RWPE2 (cell line): Measurements from ENCODE around the gene MPL.

ENCODE experiments used
- ATAC-seq: fragments of 200-7000 bp; cut with Tn5 transposase; 3 replicates; pipeline ENCODE4 v1.9.1; 2021; ENCODE audit warnings: low read depth
- DNase-seq: peaks from one replicate; pipeline ENCODE4 v3.0.0-alpha.2; 2020; ENCODE audit warnings: low spot score
- H3K27ac ChIP-seq: fragments of 450-650 bp; 2 replicates; pipeline ENCODE4 v1.5.1; 2017; ENCODE audit warnings: mild to moderate bottlenecking; ENCODE audit not compliant: poor library complexity, severe bottlenecking
- H3K27me3 ChIP-seq: fragments of 250-450 bp; sonication (Bioruptor Pico); 2 replicates; pipeline ENCODE4 v1.5.1; 2021; ENCODE audit warnings: mild to moderate bottlenecking, moderate library complexity; ENCODE audit not compliant: insufficient read depth, poor library complexity, severe bottlenecking
- H3K36me3 ChIP-seq: fragments of 250-450 bp; sonication (Bioruptor Pico); 2 replicates; pipeline ENCODE4 v1.5.1; 2020; ENCODE audit warnings: low read depth, mild to moderate bottlenecking, moderate library complexity
- H3K4me1 ChIP-seq: fragments of 250-450 bp; sonication (Bioruptor Pico); 2 replicates; pipeline ENCODE4 v1.5.1; 2021; ENCODE audit warnings: mild to moderate bottlenecking, moderate library complexity; ENCODE audit not compliant: insufficient read depth, poor library complexity, severe bottlenecking
- H3K4me3 ChIP-seq: fragments of 250-450 bp; sonication (Bioruptor Pico); 2 replicates; pipeline ENCODE4 v1.5.1; 2021; ENCODE audit warnings: mild to moderate bottlenecking, moderate library complexity; ENCODE audit not compliant: severe bottlenecking
- H3K9me3 ChIP-seq: fragments of 250-450 bp; sonication (Bioruptor Pico); 2 replicates; pipeline ENCODE4 v1.5.1; 2021; ENCODE audit warnings: mild to moderate bottlenecking, moderate library complexity; ENCODE audit not compliant: severe bottlenecking
- TF ChIP-seq, protein P1 (sequence below): fragments of 450-650 bp; IDR thresholded peaks from one replicate; pipeline ENCODE4 v1.5.1; 2017; ENCODE audit warnings: mild to moderate bottlenecking, moderate library complexity; ENCODE audit not compliant: poor library complexity, severe bottlenecking

The MPL gene

DNA sequence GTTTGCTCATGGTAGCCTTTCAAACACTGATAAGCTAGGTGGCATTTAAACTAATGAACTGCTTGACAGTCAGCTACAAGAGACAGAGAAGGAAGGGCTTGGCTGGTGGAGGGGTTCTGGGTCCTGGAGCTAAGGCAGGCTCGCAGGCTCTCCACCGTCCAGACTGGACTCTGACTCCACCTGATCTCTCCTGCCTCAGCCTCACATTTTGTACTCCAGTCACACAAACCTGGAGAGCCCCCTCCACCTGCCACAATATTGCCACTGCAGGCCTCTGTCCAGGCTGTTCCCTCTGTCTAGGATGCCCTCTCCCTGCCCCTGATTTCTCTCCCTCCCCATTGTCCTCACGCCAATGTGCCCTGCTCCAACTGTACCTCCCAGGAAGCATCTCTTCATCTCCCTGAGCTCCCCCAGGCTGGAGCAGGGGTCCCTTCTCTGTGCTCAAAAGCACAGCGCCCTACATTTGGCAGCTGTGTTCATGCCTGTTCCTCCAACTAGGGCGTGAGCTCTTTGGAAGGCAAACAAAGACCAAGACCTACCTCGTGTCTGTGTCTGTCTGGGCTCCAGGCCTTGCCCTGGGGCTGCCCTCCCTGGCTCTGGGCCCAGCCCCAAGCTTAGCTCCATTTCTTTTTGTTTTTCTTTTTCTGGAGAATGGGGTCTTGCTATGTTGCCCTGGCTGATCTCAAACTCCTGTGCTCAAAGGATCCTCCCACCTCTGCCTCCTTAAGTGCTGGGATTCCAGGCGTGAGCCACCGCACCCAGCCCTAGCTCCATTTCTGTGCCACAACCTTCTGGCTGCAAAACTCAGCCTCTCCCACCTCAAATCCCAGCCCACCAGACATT is 33.9 kb upstream of the MPL start:
- Histone ChIP-seq H3K27me3 (no peaks in the 10 kb centered on the region), H3K27ac (no peak overlapping the region), H3K36me3 (no peaks in the 10 kb centered on the region), H3K4me3 (no peak overlapping the region), H3K4me1 (no peaks in the 10 kb centered on the region), H3K9me3 (no peaks in the 10 kb centered on the region)
- DNase-seq (no peak), ATAC-seq (no peak)
- TF ChIP-seq, protein P1, sequence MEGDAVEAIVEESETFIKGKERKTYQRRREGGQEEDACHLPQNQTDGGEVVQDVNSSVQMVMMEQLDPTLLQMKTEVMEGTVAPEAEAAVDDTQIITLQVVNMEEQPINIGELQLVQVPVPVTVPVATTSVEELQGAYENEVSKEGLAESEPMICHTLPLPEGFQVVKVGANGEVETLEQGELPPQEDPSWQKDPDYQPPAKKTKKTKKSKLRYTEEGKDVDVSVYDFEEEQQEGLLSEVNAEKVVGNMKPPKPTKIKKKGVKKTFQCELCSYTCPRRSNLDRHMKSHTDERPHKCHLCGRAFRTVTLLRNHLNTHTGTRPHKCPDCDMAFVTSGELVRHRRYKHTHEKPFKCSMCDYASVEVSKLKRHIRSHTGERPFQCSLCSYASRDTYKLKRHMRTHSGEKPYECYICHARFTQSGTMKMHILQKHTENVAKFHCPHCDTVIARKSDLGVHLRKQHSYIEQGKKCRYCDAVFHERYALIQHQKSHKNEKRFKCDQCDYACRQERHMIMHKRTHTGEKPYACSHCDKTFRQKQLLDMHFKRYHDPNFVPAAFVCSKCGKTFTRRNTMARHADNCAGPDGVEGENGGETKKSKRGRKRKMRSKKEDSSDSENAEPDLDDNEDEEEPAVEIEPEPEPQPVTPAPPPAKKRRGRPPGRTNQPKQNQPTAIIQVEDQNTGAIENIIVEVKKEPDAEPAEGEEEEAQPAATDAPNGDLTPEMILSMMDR = no peak

DNA sequence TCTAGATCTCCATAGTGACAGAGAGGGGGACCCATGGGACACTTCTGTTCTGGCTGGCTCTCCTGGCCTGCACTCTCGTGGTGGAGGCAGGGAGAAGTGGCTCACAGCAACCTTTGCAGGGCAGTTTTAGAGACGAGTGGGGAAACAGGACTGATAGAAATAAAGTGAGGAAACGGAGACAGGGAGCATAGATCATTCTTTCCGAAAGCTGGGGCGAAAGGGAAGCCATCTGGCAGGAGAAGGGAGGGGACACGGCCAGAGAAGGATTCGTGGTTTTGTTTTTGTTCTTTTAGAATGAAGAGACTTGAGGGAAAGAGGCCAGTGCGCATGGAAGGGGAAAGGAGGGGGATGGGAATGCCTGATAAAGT is 33.3 kb upstream of the MPL start:
- ATAC-seq (no peak), DNase-seq (no peak)
- H3K9me3 ChIP-seq = no peaks in the 10 kb centered on the region
- H3K27ac ChIP-seq = no peak overlapping the region
- no peak overlapping the region for H3K4me3 ChIP-seq
- H3K4me1 ChIP-seq = no peaks in the 10 kb centered on the region
- no peaks in the 10 kb centered on the region for H3K27me3 ChIP-seq
- TF ChIP-seq, protein P1 = no peak
- no peaks in the 10 kb centered on the region for H3K36me3 ChIP-seq

DNA sequence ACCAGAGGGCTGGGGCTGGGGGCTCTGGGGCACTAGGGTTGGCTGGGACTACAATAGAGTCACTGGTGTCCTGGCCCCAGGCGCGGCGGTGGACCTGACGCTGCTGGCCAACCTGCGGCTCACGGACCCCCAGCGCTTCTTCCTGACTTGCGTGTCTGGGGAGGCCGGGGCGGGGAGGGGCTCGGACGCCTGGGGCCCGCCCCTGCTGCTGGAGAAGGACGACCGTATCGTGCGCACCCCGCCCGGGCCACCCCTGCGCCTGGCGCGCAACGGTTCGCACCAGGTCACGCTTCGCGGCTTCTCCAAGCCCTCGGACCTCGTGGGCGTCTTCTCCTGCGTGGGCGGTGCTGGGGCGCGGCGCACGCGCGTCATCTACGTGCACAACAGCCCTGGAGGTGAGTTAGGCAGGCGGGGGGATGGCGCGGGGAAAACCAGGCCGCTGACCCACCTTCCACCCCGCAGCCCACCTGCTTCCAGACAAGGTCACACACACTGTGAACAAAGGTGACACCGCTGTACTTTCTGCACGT is 32.8 kb upstream of the MPL start:
- H3K27ac ChIP-seq = no peak overlapping the region
- DNase-seq = no peak
- no peaks in the 10 kb centered on the region for H3K4me1 ChIP-seq
- ATAC-seq = no peak
- H3K27me3 ChIP-seq = no peaks in the 10 kb centered on the region
- no peak overlapping the region for H3K4me3 ChIP-seq
- no peaks in the 10 kb centered on the region for H3K36me3 ChIP-seq
- no peaks in the 10 kb centered on the region for H3K9me3 ChIP-seq
- TF ChIP-seq, protein P1 = no peak

DNA sequence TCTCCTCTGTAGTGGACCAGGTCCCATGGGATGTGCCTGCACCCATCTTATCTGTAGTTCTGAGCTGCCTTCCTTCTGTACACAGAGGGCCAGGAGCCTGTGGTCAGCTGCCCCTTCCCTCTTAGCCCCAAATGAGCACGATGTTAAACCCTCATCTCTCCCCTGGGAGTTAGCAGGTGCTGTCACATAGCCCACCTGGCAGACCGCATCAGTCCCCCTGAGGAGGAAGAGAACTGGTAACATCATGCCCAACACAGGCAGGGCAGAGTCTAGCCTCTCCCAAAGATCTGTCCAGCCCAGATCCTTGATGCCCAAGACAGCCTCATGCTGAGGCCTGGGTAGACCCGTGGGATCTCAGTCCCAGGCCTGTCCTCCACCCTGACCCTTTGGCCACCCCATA is 32.2 kb upstream of the MPL start:
- no peaks in the 10 kb centered on the region for H3K36me3 ChIP-seq
- H3K27me3 ChIP-seq = no peaks in the 10 kb centered on the region
- DNase-seq (no peak), ATAC-seq (no peak)
- no peak overlapping the region for H3K27ac ChIP-seq
- no peaks in the 10 kb centered on the region for H3K9me3 ChIP-seq
- TF ChIP-seq, protein P1 = no peak
- no peak overlapping the region for H3K4me3 ChIP-seq
- H3K4me1 ChIP-seq = no peaks in the 10 kb centered on the region
